IMR-90 (cell line): ENCODE results near the gene C4orf17. TPM values are rescaled to one million over a fixed set of nuclear protein-coding genes. Genes with fewer than 3 reads are reported as not detected.

Source experiments
- ATAC-seq: fragments of 200-7000 bp; cut with Tn5 transposase; 2 replicates; pipeline ENCODE4 v1.9.1; 2020; ENCODE audit warnings: low read depth, mild to moderate bottlenecking, moderate library complexity
- BruUV-seq: library from RNA; stranded (reverse); fragments of 400-500 nt; replicated peaks from 2 replicates; lab custom pipeline; 2021; lab: Mats Ljungman, UMichigan
- CTCF ChIA-PET: fragments of 300-600 bp; formaldehyde crosslinking; extraction: SDS; loops from one replicate; lab custom pipeline; 2021; ENCODE audit warnings: antibody characterized with exemption; lab: Yijun Ruan, JAX
- POLR2A ChIA-PET: fragments of 300-600 bp; sonication (Branson Sonifier 250); formaldehyde crosslinking; loops from one replicate; lab custom pipeline; 2022; ENCODE audit warnings: antibody characterized with exemption; ENCODE audit not compliant: unreplicated experiment; lab: Charles Lee
- DNase-seq: peaks from one replicate; pipeline ENCODE4 v3.0.0; 2013
- H2AFZ ChIP-seq: replicated peaks from 2 replicates; pipeline ENCODE3; 2013; ENCODE audit warnings: low read length, mild to moderate bottlenecking; ENCODE audit not compliant: poor library complexity
- H2AK5ac ChIP-seq: 2 replicates; pipeline ENCODE4 v1.6.1; 2013; ENCODE audit warnings: low read depth, low read length, inconsistent platforms
- H2AK9ac ChIP-seq: replicated peaks from 2 replicates; pipeline ENCODE3; 2013; ENCODE audit warnings: mild to moderate bottlenecking, low read depth, low read length, moderate library complexity; ENCODE audit not compliant: poor library complexity
- H2BK120ac ChIP-seq: 2 replicates; pipeline ENCODE4 v1.6.1; 2013; ENCODE audit warnings: low read depth, low read length, inconsistent platforms
- H2BK15ac ChIP-seq: 3 replicates; pipeline ENCODE4 v1.6.1; 2013; ENCODE audit warnings: low read depth, low read length, inconsistent platforms
- H2BK20ac ChIP-seq: 2 replicates; pipeline ENCODE4 v1.6.1; 2013; ENCODE audit warnings: low read depth, mild to moderate bottlenecking, inconsistent platforms, low read length, moderate library complexity
- H2BK5ac ChIP-seq: 2 replicates; pipeline ENCODE4 v1.6.1; 2013; ENCODE audit warnings: mild to moderate bottlenecking, low read depth, low read length, inconsistent platforms; ENCODE audit not compliant: poor library complexity, severe bottlenecking
- H3K14ac ChIP-seq: replicated peaks from 2 replicates; pipeline ENCODE4 v1.6.1; 2013; ENCODE audit warnings: low read depth, low read length, inconsistent platforms
- H3K18ac ChIP-seq: 2 replicates; pipeline ENCODE4 v1.6.1; 2013; ENCODE audit warnings: low read depth, low read length, control low read depth
- H3K23ac ChIP-seq: 2 replicates; pipeline ENCODE4 v1.6.1; 2013; ENCODE audit warnings: low read depth, low read length, inconsistent platforms
- H3K27ac ChIP-seq: 2 replicates; pipeline ENCODE4 v1.5.1; 2013; ENCODE audit warnings: mild to moderate bottlenecking, control low read depth, low read length; ENCODE audit not compliant: insufficient read depth
- H3K27me3 ChIP-seq: 2 replicates; pipeline ENCODE4 v1.6.1; 2013; ENCODE audit warnings: low read length; ENCODE audit not compliant: control insufficient read depth, insufficient read depth
- H3K36me3 ChIP-seq: 2 replicates; pipeline ENCODE4 v1.6.1; 2013; ENCODE audit warnings: low read length, mixed read lengths; ENCODE audit not compliant: control insufficient read depth, insufficient read depth
- H3K4ac ChIP-seq: 2 replicates; pipeline ENCODE4 v1.6.1; 2013; ENCODE audit warnings: low read depth, low read length, inconsistent platforms
- H3K4me1 ChIP-seq: 2 replicates; pipeline ENCODE4 v1.6.1; 2013; ENCODE audit warnings: low read length, mixed read lengths; ENCODE audit not compliant: control insufficient read depth, insufficient read depth
- H3K4me2 ChIP-seq: 2 replicates; pipeline ENCODE4 v1.6.1; 2013; ENCODE audit warnings: low read depth, mild to moderate bottlenecking, control low read depth, low read length, moderate library complexity
- H3K4me3 ChIP-seq: 2 replicates; pipeline ENCODE4 v1.5.1; 2013; ENCODE audit warnings: low read depth, mild to moderate bottlenecking, control low read depth, low read length, moderate library complexity; ENCODE audit not compliant: insufficient read depth
- H3K56ac ChIP-seq: 2 replicates; pipeline ENCODE4 v1.6.1; 2013; ENCODE audit warnings: low read length, inconsistent platforms; ENCODE audit not compliant: insufficient read depth; ENCODE audit errors: extremely low read depth
- H3K79me1 ChIP-seq, 2 experiments: 2 replicates each; pipeline ENCODE4 v1.6.1; 2013; ENCODE audit warnings: low read length in 2 of 2, inconsistent platforms in 1 of 2, low read depth in 1 of 2
- H3K9ac ChIP-seq: 2 replicates; pipeline ENCODE4 v1.6.1; 2013; ENCODE audit warnings: low read depth, low read length, control low read depth
- H3K9me1 ChIP-seq: 2 replicates; pipeline ENCODE4 v1.6.1; 2013; ENCODE audit warnings: low read length, inconsistent platforms; ENCODE audit not compliant: insufficient read depth
- H3K9me3 ChIP-seq: 2 replicates; pipeline ENCODE4 v1.6.1; 2013; ENCODE audit warnings: low read length; ENCODE audit not compliant: control insufficient read depth, insufficient read depth
- H4K20me1 ChIP-seq: 2 replicates; pipeline ENCODE4 v1.6.1; 2013; ENCODE audit warnings: low read length, inconsistent platforms; ENCODE audit not compliant: insufficient read depth
- H4K5ac ChIP-seq: 2 replicates; pipeline ENCODE4 v1.6.1; 2013; ENCODE audit warnings: mild to moderate bottlenecking, low read depth, low read length, control low read depth
- H4K8ac ChIP-seq, 2 experiments: 2 replicates each; pipeline ENCODE4 v1.6.1; 2013; ENCODE audit warnings: low read depth in 2 of 2, low read length in 2 of 2, control low read depth in 1 of 2, inconsistent platforms in 1 of 2
- H4K91ac ChIP-seq: 2 replicates; pipeline ENCODE4 v1.6.1; 2013; ENCODE audit warnings: low read depth, low read length, inconsistent platforms; ENCODE audit not compliant: insufficient read depth
- BHLHE40 ChIP-seq: fragments of 150-350 bp; IDR thresholded peaks from 2 replicates; pipeline ENCODE4 v1.6.1; 2016; ENCODE audit warnings: mild to moderate bottlenecking, low read depth, low read length
- CEBPB ChIP-seq: IDR thresholded peaks from 2 replicates; pipeline ENCODE4 v1.6.1; 2012; ENCODE audit warnings: low read depth, low read length, improper control_type of control experiment
- CHD1 ChIP-seq: IDR thresholded peaks from 2 replicates; pipeline ENCODE4 v1.6.1; 2012; ENCODE audit warnings: low read depth, low read length, improper control_type of control experiment
- FOS ChIP-seq: fragments of 150-350 bp; IDR thresholded peaks from 2 replicates; pipeline ENCODE4 v1.6.1; 2016; ENCODE audit warnings: low read depth, low read length
- MAFK ChIP-seq: IDR thresholded peaks from 2 replicates; pipeline ENCODE4 v1.6.1; 2012; ENCODE audit warnings: low read depth, low read length, improper control_type of control experiment
- MAZ ChIP-seq: IDR thresholded peaks from 2 replicates; pipeline ENCODE4 v1.6.1; 2012; ENCODE audit warnings: low read depth, mild to moderate bottlenecking, low read length, improper control_type of control experiment, moderate library complexity, borderline replicate concordance
- MXI1 ChIP-seq: IDR thresholded peaks from 2 replicates; pipeline ENCODE4 v1.6.1; 2012; ENCODE audit warnings: low read depth, mild to moderate bottlenecking, low read length, moderate library complexity, borderline replicate concordance
- NFE2L2 ChIP-seq: fragments of 150-350 bp; IDR thresholded peaks from 2 replicates; pipeline ENCODE4 v1.6.1; 2016; ENCODE audit warnings: low read depth, mild to moderate bottlenecking, low read length
- RAD21 ChIP-seq: IDR thresholded peaks from 2 replicates; pipeline ENCODE4 v1.6.1; 2012; ENCODE audit warnings: low read length, improper control_type of control experiment
- RCOR1 ChIP-seq: IDR thresholded peaks from 2 replicates; pipeline ENCODE4 v1.6.1; 2012; ENCODE audit warnings: mild to moderate bottlenecking, low read length, improper control_type of control experiment; ENCODE audit not compliant: insufficient replicate concordance
- RFX5 ChIP-seq: IDR thresholded peaks from 2 replicates; pipeline ENCODE4 v1.8.0; 2012; ENCODE audit warnings: low read depth, mild to moderate bottlenecking, low read length, moderate library complexity
- SMC3 ChIP-seq: fragments of 150-350 bp; IDR thresholded peaks from 2 replicates; pipeline ENCODE4 v1.6.1; 2016; ENCODE audit warnings: low read depth, mild to moderate bottlenecking, antibody characterized with exemption, low read length, moderate library complexity
- WGBS, 2 experiments: methylation state at CpG; one replicate each; pipeline versions ENCODE4 v1.1.5 to v1.1.7; 2013; ENCODE audit warnings: missing lambda C conversion rate in 2 of 2; ENCODE audit not compliant: insufficient read length in 1 of 2; ENCODE audit errors: extremely low coverage in 2 of 2; 5-methylcytosine and 5-hydroxymethylcytosine counted together
- dilution Hi-C: fragments of 300-500 bp; cut with HindIII; formaldehyde crosslinking; loops from one replicate; pipeline ENCODE4 v1.14.3; 2018; ENCODE audit warnings: low sequenced_read_pairs; ENCODE audit not compliant: unreplicated experiment
- in situ Hi-C: fragments of 300-500 bp; cut with MboI; formaldehyde crosslinking; loops from 3 replicates; pipeline ENCODE4 v1.14.3; 2019; ENCODE audit warnings: low sequenced_read_pairs, inconsistent platforms, mixed read lengths
- intact Hi-C: fragments of 100-400 bp; cut with micrococcal nuclease; formaldehyde crosslinking; loops from 2 replicates; pipeline ENCODE4 v1.10.0; 2022
- polyA plus RNA-seq, 3 experiments: library from polyadenylated mRNA; depleted of rRNA; stranded (reverse); fragments of >200 nt; gene quantifications; 2 replicates each; pipeline ENCODE4 v1.2.3, GENCODE V29; 2012; ENCODE audit warnings: low replicate concordance in 1 of 3
- total RNA-seq: library from RNA; depleted of rRNA; stranded (reverse); fragments of >200 nt; gene quantifications from 2 replicates; pipeline ENCODE4 v1.2.3, GENCODE V29; 2012
- TF ChIP-seq, protein P1 (sequence below): fragments of 150-350 bp; IDR thresholded peaks from 2 replicates; pipeline ENCODE4 v1.6.1; 2016; ENCODE audit warnings: low read depth, mild to moderate bottlenecking, low read length, moderate library complexity, borderline replicate concordance

Gene C4orf17
- total and polyA plus RNA-seq, 2 of the 4 experiments (the other 2 are of a cell fraction): not detected

- H3K18ac ChIP-seq: no peak overlapping the region
- dilution Hi-C loops: no loop called here
- H4K5ac ChIP-seq: no peak overlapping the region
- H3K36me3 ChIP-seq: no peaks in the 10 kb centered on the region
- H4K91ac ChIP-seq: no peak overlapping the region
- H3K9me3 ChIP-seq: no peaks in the 10 kb centered on the region
- H2BK20ac ChIP-seq: no peak overlapping the region
- peak; percentile 6 for DNase-seq
- H3K9me1 ChIP-seq: no peaks in the 10 kb centered on the region
- ChIA-PET CTCF (no interaction called here), POLR2A (no interaction called here)
- in situ Hi-C loops: loop anchor here (25.0 kb wide), 1 partner anchor 490 kb away; no protein-coding TSS in a partner anchor
- intact Hi-C loops: no loop called here
- no peaks in the 10 kb centered on the region for H3K4me1 ChIP-seq
- H2AFZ ChIP-seq: no peak overlapping the region
- H2BK5ac ChIP-seq: no peak overlapping the region
- TF ChIP-seq RCOR1 (no peak), MAFK (no peak), SMC3 (no peak), CEBPB (no peak), CHD1 (no peak), MXI1 (no peak), NFE2L2 (no peak), BHLHE40 (no peak), RAD21 (no peak), FOS (no peak), RFX5 (no peak), MAZ (no peak)
- TF ChIP-seq, protein P1, sequence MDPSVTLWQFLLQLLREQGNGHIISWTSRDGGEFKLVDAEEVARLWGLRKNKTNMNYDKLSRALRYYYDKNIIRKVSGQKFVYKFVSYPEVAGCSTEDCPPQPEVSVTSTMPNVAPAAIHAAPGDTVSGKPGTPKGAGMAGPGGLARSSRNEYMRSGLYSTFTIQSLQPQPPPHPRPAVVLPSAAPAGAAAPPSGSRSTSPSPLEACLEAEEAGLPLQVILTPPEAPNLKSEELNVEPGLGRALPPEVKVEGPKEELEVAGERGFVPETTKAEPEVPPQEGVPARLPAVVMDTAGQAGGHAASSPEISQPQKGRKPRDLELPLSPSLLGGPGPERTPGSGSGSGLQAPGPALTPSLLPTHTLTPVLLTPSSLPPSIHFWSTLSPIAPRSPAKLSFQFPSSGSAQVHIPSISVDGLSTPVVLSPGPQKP: no peak
- H4K8ac ChIP-seq: no peak overlapping the region
- no peak overlapping the region for H3K9ac ChIP-seq
- H3K27ac ChIP-seq: no peak overlapping the region
- H3K27me3 ChIP-seq: peaks cover 2% of the 10 kb centered on the region; the same call in 1 of the 2 replicates
- no peak overlapping the region for H2AK5ac ChIP-seq
- no peak overlapping the region for H2BK120ac ChIP-seq
- H3K4me3 ChIP-seq: no peak overlapping the region
- H4K20me1 ChIP-seq: no peaks in the 10 kb centered on the region
- WGBS, 2 experiments: no CpG with 5 or more reads among the region's 6 CpGs
- no peak overlapping the region for H3K14ac ChIP-seq
- no peak overlapping the region for H3K23ac ChIP-seq
- no peak overlapping the region for H3K56ac ChIP-seq
- no peak overlapping the region for H2BK15ac ChIP-seq
- no peaks in the 10 kb centered on the region for H3K79me1 ChIP-seq
- BruUV-seq: no TSS peak
- peak overlapping the region; percentile 30; the same call in 1 of the 2 replicates for H3K4me2 ChIP-seq
- H2AK9ac ChIP-seq: no peak overlapping the region
- ATAC-seq: no peak; the same call in 1 of the 2 replicates
- H3K4ac ChIP-seq: no peak overlapping the region
Observed at GRCh38 chr4:99572527-99573240, 61.9 kb downstream of the C4orf17 start.
